Pons (tissue), 1 donor: ENCODE data around the gene COL5A2.

Experiments used
- DNase-seq: peaks from one replicate; pipeline ENCODE4 v3.0.0-alpha.2; 2016; ENCODE audit warnings: low spot score

The COL5A2 gene

GRCh38 chr2:189179570-189179950 lies at the start of gene COL5A2:
COL5A2 (minus strand) TSS chr2:189179761; CDS start chr2:189179604, 157 bp downstream.
- DNase-seq, result no peak

- DNase-seq, result no peak
Observed at GRCh38 chr2:189226017-189226416, 46.5 kb upstream of the COL5A2 start.

- DNase-seq, result no peak
Observed at GRCh38 chr2:189225032-189225431, 45.5 kb upstream of the COL5A2 start.

GRCh38 chr2:189222468-189223105 lies 43.0 kb upstream of the COL5A2 start:
- DNase-seq, result peak; percentile 11

- DNase-seq, result no peak
Observed at GRCh38 chr2:189221811-189222467, 42.4 kb upstream of the COL5A2 start.

- DNase-seq, result no peak
Observed at GRCh38 chr2:189218236-189218635, 38.7 kb upstream of the COL5A2 start.

GRCh38 chr2:189217541-189217940 lies 38.0 kb upstream of the COL5A2 start:
- DNase-seq, result no peak

- DNase-seq, result no peak
Observed at GRCh38 chr2:189217051-189217450, 37.5 kb upstream of the COL5A2 start.

- no peak for DNase-seq
Observed at GRCh38 chr2:189214484-189214883, 34.9 kb upstream of the COL5A2 start.

- DNase-seq, result no peak
Observed at GRCh38 chr2:189213250-189213649, 33.7 kb upstream of the COL5A2 start.

- no peak for DNase-seq
Observed at GRCh38 chr2:189210250-189211087, 30.9 kb upstream of the COL5A2 start.

GRCh38 chr2:189208254-189208653 lies 28.7 kb upstream of the COL5A2 start:
- DNase-seq, result no peak

GRCh38 chr2:189204322-189204941 lies 24.9 kb upstream of the COL5A2 start:
- DNase-seq, result no peak

- no peak for DNase-seq
Observed at GRCh38 chr2:189203177-189203799, 23.7 kb upstream of the COL5A2 start.

- no peak for DNase-seq
Observed at GRCh38 chr2:189199797-189200196, 20.2 kb upstream of the COL5A2 start.

- no peak for DNase-seq
Observed at GRCh38 chr2:189192766-189193165, 13.2 kb upstream of the COL5A2 start.

- DNase-seq, result no peak
Observed at GRCh38 chr2:189191766-189192165, 12.2 kb upstream of the COL5A2 start.

- no peak for DNase-seq
Observed at GRCh38 chr2:189190685-189191084, 11.1 kb upstream of the COL5A2 start.

GRCh38 chr2:189188115-189188805 lies 8.7 kb upstream of the COL5A2 start:
- DNase-seq, result no peak

GRCh38 chr2:189183170-189183569 lies 3.6 kb upstream of the COL5A2 start:
- DNase-seq, result no peak

- no peak for DNase-seq
Observed at GRCh38 chr2:189181706-189182105, 2.1 kb upstream of the COL5A2 start.
